GM18909 (cell line): Measurements from ENCODE around the gene IL17C.
"Not testable (repeated sequence)": the region's sequence is repeated elsewhere in the genome, so short reads cannot be mapped to it uniquely, and the experiment has no call there.

Experiments
- ATAC-seq: cut with Tn5 transposase; IDR thresholded peaks from one replicate; pipeline ENCODE4 v1.9.1; 2021; ENCODE audit warnings: mild to moderate bottlenecking; ENCODE audit not compliant: unreplicated experiment, poor library complexity

Gene IL17C

DNA sequence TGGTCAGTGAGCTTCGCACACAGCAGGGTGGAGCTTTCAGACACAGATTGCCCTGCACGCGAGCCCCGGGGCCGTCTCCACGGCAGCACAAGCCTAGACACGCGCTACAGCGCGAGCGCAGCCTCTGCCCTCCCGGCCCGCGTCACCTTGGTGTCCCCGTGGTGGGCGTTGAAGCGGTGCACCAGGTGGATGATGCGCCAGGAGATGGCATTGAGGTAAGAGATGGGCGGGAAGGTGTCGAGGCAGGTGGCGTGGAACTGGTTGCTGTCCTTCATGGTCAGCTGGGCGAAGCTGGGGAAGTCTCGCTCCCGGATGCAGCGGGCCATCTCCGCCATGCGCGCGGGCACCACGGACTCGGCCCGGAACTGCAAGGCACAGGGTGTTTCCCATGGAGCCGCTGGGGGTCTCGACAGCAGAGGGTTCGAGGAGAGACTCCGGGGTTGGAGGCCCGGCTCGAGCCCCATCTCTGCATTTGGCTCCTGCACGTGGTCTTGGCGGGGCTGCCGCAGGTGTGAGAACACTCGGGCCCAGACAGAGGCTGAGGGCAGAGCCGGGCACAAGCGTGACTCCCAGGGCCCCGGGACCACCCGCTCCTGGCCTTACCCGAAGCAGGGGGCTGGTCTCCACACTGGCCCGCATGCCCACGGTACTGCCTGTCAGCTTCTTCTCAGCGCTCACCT lies 16.8 kb downstream of the IL17C start:
- ATAC-seq, result no peak

DNA sequence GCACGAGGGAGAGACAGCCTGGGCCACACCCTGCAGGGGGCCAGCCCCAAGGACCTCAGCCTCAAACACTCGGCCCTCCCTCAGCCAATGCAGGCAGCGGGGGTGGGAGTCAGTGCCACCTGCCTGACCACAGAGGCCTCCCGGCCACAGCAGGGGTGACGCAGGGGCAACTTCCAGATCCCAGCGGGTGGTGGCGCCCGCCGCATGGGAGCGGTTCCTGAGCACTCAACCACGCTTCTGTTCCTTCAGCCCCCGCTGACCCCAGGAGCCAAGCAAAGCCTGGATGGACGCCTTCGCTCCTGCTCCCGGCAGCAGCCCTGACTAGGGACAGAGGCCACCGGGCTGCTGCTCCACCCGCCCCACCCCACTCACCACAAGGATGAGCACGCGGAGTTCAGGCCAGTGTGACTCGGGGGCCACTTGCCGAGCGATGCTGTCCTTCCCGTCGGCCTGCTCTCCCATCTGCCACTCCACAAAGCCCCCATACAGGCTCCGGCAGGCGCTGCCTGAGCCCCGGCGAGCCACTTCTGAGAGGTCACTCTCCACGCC lies 17.4 kb downstream of the IL17C start:
- no peak for ATAC-seq

DNA sequence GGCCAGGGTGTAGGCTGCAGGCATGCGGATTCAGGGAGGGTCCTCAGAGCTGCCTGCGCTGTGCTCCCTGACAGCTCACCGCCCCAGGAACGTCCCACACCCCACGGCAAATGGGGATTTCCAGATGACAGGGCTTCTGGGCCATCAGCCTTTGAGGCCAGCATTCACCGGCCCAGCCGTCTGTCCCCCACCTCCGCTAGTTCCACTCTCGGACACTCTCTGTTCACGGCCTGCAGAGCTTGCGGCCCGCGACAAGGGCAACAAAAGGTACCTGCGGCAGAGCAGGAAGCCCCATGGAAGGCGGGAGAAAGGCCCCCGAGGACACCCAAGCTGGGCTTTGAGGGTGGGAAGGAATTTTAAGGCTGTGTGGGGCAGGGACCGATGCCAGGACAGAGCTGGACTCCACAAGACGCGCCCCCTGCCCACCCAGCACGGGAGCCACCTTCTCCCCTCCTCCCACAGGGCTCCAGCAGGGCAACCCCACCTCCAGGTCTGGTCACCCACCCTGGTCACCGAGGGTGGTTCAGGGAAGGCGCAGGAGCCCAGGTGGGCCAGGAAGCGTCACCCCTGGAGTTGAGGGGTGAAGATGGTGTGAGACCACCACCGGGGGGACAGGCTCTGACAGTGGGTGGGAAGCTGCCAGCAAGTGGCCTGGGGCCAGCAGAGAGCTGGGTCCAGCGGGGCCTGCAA lies 18.1 kb downstream of the IL17C start:
- no peak for ATAC-seq

DNA sequence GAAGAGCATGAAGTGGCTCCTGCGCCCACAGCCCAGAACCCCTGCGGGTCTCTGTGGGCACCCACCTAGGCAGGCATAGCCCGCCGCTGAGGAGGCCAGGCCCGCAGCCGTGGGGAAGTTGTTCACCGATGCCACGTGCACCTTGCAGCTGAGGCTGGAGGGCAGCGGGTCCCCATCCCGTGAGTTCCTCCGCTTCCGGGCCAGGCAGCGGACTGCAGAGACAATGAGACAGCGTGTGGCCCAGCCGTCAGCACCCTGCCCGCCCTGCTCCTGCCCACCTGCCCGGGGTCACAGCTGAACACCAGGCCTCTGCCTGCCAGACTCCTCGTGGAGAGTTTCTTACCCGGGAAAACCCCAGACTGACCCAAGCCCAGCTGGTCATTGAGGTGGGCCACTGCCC lies 19.0 kb downstream of the IL17C start:
- no peak for ATAC-seq

DNA sequence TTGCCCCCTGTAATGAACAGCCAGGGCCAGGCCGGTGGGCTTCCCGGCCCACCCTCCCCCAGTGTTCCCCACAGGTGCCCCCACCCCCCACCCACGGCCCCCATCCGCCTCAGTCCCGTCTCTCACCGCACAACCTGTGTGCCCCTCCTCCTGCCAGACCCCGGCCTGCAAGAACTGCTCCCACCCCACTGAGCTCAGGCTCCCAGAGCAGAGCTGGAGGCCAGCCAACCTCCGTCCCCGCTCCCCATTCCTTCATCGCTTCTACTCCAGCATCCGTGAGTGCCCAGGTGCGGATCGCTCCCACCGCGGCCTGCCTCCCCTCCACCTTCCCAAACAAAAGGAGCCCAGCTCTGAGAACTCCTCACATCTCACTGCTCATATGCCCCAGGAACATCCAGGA lies 20.3 kb downstream of the IL17C start:
- no peak for ATAC-seq

DNA sequence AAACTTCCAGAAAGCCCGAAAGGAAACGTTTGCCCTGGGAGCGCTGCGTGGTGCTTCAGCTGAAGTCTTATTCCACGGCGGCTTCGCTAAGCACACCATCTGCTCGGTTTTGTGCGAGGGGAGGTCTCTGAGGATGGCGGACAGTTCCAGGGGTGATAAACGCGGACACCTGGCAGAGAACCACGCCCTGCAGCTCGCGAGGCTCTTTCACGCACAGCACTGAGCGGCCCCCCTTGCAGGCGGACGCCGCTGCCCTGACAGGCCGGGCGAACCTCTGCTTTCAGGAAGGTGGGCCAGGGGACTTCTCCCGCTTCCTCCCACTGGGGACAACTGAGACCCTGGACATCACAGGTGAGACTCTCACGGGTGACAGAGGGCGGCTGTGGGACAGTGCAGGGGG lies 20.8 kb downstream of the IL17C start:
- no peak for ATAC-seq

DNA sequence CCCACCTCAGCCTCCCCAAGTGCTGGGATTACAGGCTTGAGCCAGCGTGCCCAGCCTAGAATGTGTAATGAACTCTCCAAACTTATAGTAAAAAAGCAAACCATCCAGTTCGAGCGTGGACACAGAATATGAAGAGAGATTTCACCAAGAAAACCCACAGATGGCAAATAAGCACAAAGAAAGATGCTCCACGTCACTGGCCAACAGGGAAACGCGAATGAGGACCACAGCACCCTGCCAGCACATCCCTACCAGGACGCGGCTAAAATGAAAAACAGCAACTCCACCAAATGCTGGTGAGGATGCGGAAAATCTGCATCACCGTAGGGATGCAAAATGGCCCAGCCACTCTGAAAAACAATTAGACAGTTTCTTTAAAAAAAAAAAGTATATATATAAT lies 23.1 kb downstream of the IL17C start:
- ATAC-seq, result no peak

DNA sequence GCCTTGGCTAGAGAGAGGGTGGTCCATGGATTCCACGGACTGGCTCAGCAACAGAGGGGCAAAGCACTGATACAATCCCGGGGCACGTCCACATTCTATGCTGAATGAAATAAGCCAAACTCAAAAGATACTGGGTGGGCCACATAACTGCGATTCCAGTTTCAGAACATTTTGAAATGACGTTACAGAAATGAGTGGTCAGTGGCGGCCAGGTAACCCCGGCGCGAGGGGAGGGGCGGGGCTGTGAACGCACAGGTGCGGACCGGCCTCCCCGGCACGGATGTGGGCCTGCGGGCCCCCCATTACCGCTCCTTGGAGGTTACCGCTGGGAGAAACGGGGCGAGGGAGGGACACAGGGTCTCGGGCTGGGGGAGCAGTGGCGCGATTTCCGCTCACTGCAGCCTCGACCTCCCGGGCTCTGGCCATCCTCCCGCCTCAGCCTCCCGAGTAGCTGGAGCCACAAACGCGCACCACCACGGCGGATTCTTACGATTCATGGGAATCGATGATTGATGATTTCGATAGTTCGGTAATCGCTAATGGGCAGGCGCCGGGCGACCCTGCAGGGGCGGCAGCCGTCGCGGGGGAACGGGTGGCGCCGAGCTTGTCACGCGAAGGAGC lies 24.0 kb downstream of the IL17C start:
- no peak for ATAC-seq

DNA sequence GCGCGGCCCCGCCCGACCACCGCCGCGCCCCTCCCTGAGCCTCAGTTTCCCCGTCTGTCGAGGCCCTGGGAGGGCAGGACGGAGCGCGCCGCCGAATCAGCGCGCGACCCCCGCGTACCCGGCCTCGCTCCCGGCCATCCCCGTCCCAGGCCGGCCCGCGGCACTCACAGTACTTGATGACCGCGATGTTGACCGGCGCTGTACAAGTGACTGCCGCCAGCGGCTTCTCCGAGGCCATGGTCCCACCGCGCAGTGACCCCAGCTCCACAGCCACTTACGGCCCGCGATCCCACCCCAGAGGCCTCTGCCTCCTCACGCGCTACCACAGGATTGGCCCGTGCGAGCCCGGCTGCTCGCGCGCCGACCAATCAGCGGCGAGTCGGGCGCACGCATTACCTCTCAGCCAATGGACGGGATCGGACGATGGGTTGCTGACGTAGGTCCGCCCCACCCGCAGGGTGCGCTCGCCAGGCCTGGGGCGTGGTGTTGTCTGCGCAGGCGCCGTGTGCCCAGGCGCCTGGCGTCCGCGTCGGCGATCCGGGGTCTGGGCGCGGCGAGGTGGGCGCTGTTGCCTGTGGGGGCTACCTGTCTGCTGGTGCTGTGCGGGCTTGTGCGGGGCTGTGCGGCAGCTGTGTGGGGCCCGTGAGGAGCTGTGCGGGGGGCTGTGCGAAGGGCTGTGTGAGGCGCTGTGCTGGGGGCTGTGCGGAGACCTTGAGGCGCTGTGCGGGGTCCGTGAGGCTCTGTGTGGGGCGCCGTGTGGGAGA lies 24.7 kb downstream of the IL17C start, which contains the start of gene MVD:
TSS of gene MVD (minus strand) at position 249 of the 764 bp plus-strand sequence. CDS start at position 238, 11 bp downstream.
- ATAC-seq, result peak; percentile 94

DNA sequence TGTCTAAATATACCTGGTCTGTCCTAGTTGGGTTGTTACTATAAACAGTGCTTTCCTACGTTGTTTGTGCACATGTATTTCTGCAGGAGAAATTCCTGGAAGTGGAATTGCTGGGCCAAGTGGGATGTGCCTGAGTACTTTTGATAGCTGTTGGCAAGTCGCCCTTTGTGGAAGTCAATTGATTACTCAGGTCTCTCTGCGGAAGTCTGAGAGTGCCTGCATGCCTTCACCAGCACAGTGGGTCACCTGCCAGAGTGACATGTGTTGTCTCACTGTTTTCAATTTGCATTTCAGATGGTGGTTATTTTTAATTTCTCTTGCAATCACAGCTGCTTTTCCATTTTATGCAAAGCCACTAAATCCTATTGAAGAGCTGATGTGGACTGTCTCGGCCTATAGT lies 26.8 kb downstream of the IL17C start:
- ATAC-seq, result no peak

DNA sequence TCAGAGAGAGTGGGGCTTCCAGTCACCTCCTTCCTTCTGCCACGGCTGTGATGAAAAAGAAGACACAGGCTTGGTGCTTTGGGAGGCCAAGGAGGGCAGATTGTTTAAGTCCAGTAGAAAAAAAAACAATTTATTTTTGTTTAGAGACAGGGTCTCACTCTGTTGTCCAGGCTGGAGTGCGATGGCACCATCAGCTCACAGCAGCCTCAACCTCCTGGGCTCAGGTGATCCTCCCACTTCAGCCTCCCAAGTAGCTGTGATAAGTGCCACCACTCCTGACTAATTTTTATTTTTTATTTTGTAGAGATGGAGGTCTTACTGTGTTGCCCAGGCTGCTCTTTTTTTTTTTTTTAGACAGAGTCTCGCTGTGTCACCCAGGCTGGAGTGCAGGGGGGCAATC lies 27.2 kb downstream of the IL17C start:
- no peak for ATAC-seq

DNA sequence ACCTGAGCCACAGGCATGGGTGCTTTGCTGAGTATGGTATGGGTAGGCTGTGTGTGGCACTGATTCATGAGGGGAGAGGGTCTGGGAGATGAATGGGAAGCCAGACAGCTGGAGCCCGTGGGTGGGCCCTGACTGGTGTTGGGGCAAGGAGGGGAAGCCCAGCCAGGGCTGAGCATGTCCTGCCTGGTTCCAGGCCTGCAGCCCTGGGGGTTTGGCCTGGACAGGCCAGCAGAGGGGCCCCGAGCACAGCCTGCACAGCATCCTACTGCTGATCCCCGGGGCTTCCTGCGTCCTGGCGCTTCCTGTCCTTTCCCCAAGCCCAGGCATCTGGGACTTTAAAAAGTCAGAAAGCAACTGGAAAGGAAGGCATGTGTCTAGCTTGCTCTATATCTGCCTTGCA lies 29.1 kb downstream of the IL17C start:
- ATAC-seq, result no peak

DNA sequence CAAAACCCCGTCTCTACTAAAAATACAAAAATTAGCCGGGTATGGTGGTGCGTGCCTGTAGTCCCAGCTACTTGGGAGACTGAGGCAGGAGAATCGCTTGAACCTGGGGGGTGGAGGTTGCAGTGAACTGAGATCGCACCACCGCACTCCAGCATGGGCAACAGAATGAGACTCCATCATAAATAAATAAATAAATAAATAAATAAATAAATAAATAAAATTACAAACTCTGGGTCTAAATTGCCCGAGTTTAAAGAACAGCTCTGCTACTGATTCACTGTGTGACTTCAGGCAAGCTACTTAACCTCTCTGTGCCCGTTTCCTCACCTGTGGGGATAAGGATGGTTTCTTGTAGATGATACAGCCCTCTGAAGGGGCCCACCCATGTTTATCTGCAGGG lies 31.1 kb downstream of the IL17C start:
- not testable (repeated sequence) for ATAC-seq

DNA sequence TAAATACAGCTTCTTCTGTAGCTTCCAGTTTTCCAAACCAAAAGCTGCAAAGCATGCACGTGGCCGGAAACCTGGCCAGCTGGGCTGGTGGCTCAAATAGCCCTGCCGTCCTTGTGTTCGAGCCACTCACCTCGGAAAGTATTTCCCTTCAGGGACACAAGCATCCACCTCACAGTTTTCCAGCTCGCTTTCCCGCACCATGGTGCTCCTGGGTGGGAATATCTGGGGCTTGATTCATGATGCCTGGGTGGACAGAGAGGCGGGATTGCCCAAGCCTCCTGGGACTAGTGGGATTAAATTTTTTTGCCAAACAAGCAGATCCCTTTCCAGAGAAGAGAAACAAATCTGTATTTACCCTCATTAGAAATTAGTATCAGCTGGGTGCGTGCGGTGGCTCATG lies 31.6 kb downstream of the IL17C start:
- no peak for ATAC-seq

DNA sequence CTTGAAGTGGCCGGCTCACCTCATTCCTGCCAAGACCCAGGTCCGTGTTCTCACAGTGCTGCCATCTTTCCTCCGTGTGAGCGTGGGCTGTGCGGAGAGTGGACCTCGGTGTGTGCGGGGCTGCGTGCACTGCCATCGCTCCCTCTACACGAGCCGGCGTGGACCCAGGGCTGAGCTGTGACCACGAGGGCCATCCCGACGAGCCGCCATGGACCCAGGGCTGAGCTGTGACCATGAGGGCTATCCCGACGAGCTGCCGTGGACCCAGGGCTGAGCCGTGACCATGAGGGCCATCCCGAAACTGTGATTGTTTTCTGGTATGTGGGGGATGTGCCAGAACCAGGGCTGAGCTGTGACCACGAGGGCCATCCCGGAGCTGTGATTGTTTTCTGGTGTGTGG lies 33.4 kb downstream of the IL17C start:
- no peak for ATAC-seq

DNA sequence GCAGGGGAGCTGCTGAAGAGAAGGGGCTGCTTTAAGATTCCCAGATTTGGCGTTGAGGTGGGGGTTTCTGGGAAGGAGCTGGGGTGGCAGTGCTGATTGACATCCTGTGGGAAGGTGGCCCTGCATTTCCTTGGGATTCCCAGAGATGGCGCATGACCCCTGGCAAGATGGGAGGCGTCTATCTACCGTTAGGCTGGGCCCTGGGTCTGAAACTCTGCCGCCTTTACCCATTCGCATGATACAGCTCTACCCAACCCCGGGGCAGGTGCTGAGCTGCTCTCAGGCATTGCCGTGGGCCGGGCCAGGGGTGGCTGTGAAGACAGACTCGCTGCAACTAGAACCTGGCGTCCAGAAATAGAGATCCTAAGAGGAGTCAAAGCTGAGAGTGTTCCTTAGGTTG lies 34.4 kb downstream of the IL17C start:
- no peak for ATAC-seq

DNA sequence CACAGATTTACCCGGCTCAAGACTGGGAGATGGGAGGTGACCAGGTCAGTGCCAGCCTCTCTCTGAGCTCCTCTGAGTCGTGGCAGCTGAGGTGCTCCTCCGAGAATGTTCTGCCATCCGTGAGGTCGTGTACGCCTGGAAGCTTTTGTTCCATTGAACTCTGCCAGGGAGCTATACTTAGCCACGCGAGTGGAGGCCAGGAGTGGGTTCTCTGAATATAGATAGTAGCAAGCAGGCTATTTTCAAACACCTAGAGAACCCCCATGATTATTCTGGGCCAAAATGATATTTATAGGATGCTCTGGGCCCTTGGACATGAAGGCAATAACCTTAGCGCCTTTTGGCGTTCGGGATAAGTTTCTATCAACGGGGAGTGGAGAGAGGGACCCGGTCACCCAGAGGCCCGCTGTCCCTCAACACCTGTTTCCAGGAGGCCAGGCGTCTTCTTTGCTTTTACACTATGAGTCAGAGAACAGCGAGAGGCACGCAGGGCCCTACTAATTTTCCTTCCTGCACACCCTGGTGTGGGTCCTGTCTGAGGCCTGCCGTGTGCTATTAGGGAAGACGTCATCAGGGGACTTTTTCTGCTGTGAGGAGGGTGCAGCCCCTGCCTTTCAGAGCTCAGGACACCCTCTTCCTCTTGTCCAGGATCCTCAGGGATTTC lies 35.5 kb downstream of the IL17C start:
- no peak for ATAC-seq

DNA sequence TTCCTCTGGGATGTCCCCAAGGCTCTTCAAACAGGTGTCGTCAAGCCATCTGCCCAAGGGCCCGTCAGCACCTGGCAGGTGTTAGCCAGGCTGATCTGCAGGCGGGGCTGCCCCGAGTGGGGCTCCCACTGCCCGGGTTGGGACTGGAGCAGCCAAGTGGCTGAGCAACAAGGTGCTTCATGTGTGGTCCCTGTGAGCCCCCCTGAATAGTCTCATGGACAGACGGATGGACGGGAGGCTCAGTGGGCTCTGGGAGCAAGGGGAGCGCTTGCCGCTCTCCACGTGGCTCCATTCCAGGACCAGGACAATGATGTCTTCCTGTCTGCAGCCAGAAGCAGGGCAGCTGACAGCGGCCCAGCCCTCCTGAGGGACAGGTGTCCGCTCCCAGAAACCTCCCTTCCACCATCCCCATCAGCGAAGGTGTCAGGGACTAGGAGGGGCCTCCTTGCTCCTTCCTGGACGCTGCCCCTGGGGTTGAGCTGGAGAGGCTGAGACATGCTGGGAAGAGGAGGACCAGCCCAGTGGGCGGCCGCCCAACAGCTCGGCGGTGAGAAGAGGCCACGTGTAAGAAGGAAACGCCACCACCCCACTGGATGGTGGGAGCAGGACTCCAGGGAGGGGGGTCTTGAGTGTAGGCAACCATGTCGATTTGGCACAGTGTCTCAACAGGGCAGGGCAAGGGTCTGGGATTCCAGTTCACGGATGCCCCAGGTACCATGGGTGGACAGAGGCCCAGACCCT lies 38.3 kb downstream of the IL17C start:
- no peak for ATAC-seq

DNA sequence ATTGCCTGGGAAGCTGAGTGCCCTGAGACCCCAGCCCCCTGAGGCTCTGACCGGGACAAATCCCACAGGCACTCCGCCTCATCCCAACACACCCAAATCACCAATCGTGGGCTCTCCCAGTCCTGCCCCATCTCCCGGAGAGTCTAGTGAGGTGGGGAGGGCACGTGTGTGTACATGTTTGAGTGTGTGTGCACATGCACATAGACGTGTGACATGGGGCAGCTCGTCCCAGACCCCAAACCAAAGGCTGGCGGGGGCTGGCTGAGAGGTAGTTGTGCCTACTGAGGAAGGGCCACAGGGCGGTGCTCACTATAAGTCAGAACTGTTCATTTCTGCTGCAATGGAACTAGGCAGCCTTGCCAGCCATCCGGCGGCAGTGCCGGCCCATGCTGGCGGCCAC lies 39.3 kb downstream of the IL17C start:
- ATAC-seq, result no peak
